ENCODE data around the gene DLGAP5. TPM values are rescaled to one million over a fixed set of nuclear protein-coding genes. Genes with fewer than 3 reads are reported as not detected.

The DLGAP5 gene
- total and polyA plus RNA-seq, 7 donors, result 0.16 to 11.0 (median 0.96) TPM; not detected in 1

GRCh38 chr14:55103005-55103640 is 88.3 kb downstream of the DLGAP5 start:
- peak overlapping the region; percentile 82 to 93 (median 90) for H3K27ac ChIP-seq
- no peaks in the 10 kb centered on the region for H3K36me3 ChIP-seq
- H3K27me3 ChIP-seq, result no peaks in the 10 kb centered on the region
- no peak overlapping the region for H3K4me3 ChIP-seq
- WGBS, 2 donors, result 3 to 28% methylated on average over 13 of the region's 13 CpGs
- H3K4me1 ChIP-seq, result peaks cover 0 to 56% (median 48%) of the 10 kb centered on the region in 4 donors
- peak in 1 of 4 donors; percentile 39 for TF ChIP-seq EP300 (IDR thresholded peaks at IDR 0.05)
- TF ChIP-seq, protein P1, sequence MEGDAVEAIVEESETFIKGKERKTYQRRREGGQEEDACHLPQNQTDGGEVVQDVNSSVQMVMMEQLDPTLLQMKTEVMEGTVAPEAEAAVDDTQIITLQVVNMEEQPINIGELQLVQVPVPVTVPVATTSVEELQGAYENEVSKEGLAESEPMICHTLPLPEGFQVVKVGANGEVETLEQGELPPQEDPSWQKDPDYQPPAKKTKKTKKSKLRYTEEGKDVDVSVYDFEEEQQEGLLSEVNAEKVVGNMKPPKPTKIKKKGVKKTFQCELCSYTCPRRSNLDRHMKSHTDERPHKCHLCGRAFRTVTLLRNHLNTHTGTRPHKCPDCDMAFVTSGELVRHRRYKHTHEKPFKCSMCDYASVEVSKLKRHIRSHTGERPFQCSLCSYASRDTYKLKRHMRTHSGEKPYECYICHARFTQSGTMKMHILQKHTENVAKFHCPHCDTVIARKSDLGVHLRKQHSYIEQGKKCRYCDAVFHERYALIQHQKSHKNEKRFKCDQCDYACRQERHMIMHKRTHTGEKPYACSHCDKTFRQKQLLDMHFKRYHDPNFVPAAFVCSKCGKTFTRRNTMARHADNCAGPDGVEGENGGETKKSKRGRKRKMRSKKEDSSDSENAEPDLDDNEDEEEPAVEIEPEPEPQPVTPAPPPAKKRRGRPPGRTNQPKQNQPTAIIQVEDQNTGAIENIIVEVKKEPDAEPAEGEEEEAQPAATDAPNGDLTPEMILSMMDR (IDR thresholded peaks at IDR 0.05), result no peak
- TF ChIP-seq POLR2AphosphoS5 (IDR thresholded peaks at IDR 0.05), result peak; percentile 67 to 86 (median 81)
- TF ChIP-seq POLR2A (IDR thresholded peaks at IDR 0.05), result peak in 1 of 2 donors; percentile 36
- DNase-seq, result peak; percentile 94
- H3K9me3 ChIP-seq, result no peaks in the 10 kb centered on the region
- intact Hi-C loops (cut with DNase I), result no loop called here

- peaks cover 0 to 46% (median 39%) of the 10 kb centered on the region in 4 donors for H3K4me1 ChIP-seq
- no peaks in the 10 kb centered on the region for H3K36me3 ChIP-seq
- H3K27ac ChIP-seq, result peak overlapping the region; percentile 82 to 93 (median 90)
- H3K27me3 ChIP-seq, result no peaks in the 10 kb centered on the region
- intact Hi-C loops (cut with DNase I), result no loop called here
- H3K9me3 ChIP-seq, result no peaks in the 10 kb centered on the region
- peak; percentile 91 for DNase-seq
- no peak overlapping the region for H3K4me3 ChIP-seq
- TF ChIP-seq POLR2AphosphoS5 (IDR thresholded peaks at IDR 0.05) (peak; percentile 68 to 89 (median 82)), POLR2A (IDR thresholded peaks at IDR 0.05) (no peak), EP300 (IDR thresholded peaks at IDR 0.05) (peak in 1 of 4 donors; percentile 4)
- TF ChIP-seq, protein P1 (IDR thresholded peaks at IDR 0.05), result no peak
- 1 to 4% methylated on average over 7 of the region's 7 CpGs for WGBS, 2 donors
Measured at GRCh38 chr14:55102141-55102621, 89.2 kb downstream of the DLGAP5 start.

- TF ChIP-seq, protein P1 (IDR thresholded peaks at IDR 0.05), result no peak
- TF ChIP-seq POLR2AphosphoS5 (IDR thresholded peaks at IDR 0.05) (no peak), EP300 (IDR thresholded peaks at IDR 0.05) (no peak), POLR2A (IDR thresholded peaks at IDR 0.05) (no peak)
- intact Hi-C loops (cut with DNase I), result no loop called here
- H3K4me3 ChIP-seq, result no peak overlapping the region
- peaks cover 0 to 42% (median 34%) of the 10 kb centered on the region in 4 donors for H3K4me1 ChIP-seq
- WGBS, 2 donors, result 94 to 95% methylated on average over 5 of the region's 5 CpGs
- H3K27ac ChIP-seq, result peak overlapping the region; percentile 82 to 93 (median 90)
- H3K27me3 ChIP-seq, result no peaks in the 10 kb centered on the region
- peak; percentile 38 for DNase-seq
- no peaks in the 10 kb centered on the region for H3K36me3 ChIP-seq
- H3K9me3 ChIP-seq, result no peaks in the 10 kb centered on the region
Measured at GRCh38 chr14:55101698-55102097, 89.7 kb downstream of the DLGAP5 start.

- WGBS, 2 donors, result 75 to 87% methylated on average over 2 of the region's 2 CpGs
- H3K4me1 ChIP-seq, result peaks cover 0 to 42% (median 32%) of the 10 kb centered on the region in 4 donors
- H3K27ac ChIP-seq, result peak overlapping the region in 3 of 4 donors; percentile 46 to 93 (median 48)
- H3K36me3 ChIP-seq, result no peaks in the 10 kb centered on the region
- H3K9me3 ChIP-seq, result no peaks in the 10 kb centered on the region
- intact Hi-C loops (cut with DNase I), result no loop called here
- TF ChIP-seq POLR2A (IDR thresholded peaks at IDR 0.05) (no peak), POLR2AphosphoS5 (IDR thresholded peaks at IDR 0.05) (peak in 2 of 4 donors; percentile 9 to 41)
- peak; percentile 53 for DNase-seq
- H3K27me3 ChIP-seq, result no peaks in the 10 kb centered on the region
- H3K4me3 ChIP-seq, result no peak overlapping the region
Measured at GRCh38 chr14:55099756-55100155, 91.6 kb downstream of the DLGAP5 start.

GRCh38 chr14:55098561-55098898 is 92.9 kb downstream of the DLGAP5 start:
- H3K4me1 ChIP-seq, result peaks cover 0 to 31% (median 21%) of the 10 kb centered on the region in 4 donors

More at GRCh38 chr14:55098561-55098898, 92.9 kb downstream of the DLGAP5 start:
- 91 to 93% methylated on average over 1 of the region's 1 CpG for WGBS, 2 donors
- TF ChIP-seq EP300 (IDR thresholded peaks at IDR 0.05) (no peak), POLR2AphosphoS5 (IDR thresholded peaks at IDR 0.05) (no peak), POLR2A (IDR thresholded peaks at IDR 0.05) (no peak)
- H3K27ac ChIP-seq, result peak overlapping the region; percentile 11 to 93 (median 48)
- no peaks in the 10 kb centered on the region for H3K9me3 ChIP-seq
- H3K36me3 ChIP-seq, result no peaks in the 10 kb centered on the region
- DNase-seq, result no peak
- no peaks in the 10 kb centered on the region for H3K27me3 ChIP-seq
- intact Hi-C loops (cut with DNase I), result no loop called here
- no peak overlapping the region for H3K4me3 ChIP-seq

Other genes starting within 250 kb of the DLGAP5 start
- 1 to 10 TPM in 2 of 4 donors, under 1 TPM in 2; 0.66 to 1.4 (median 0.96) TPM for gene WDHD1, start 164.5 kb downstream of the DLGAP5 start, total RNA-seq
- 1 to 10 TPM in 2 of 3 donors, under 1 TPM in 1; 0.60 to 4.0 (median 1.4) TPM for gene WDHD1, start 164.5 kb downstream of the DLGAP5 start, polyA plus RNA-seq
- gene SOCS4, start 164.3 kb downstream of the DLGAP5 start, total RNA-seq, result 10 to 100 TPM; 21.9 to 28.5 (median 24.9) TPM
- 1 to 10 TPM; 5.4 to 7.4 (median 6.2) TPM for gene SOCS4, start 164.3 kb downstream of the DLGAP5 start, polyA plus RNA-seq
- 10 to 100 TPM; 30.6 to 67.1 (median 46.4) TPM for gene MAPK1IP1L, start 139.9 kb downstream of the DLGAP5 start, total RNA-seq
- gene MAPK1IP1L, start 139.9 kb downstream of the DLGAP5 start, polyA plus RNA-seq, result 10 to 100 TPM; 25.2 to 40.5 (median 39.5) TPM
- 100 to 1,000 TPM; 235 to 249 (median 240) TPM for gene LGALS3, start 62.3 kb downstream of the DLGAP5 start, total RNA-seq
- 1,000 to 10,000 TPM; 1,713 to 4,129 (median 2,701) TPM for gene LGALS3, start 62.3 kb downstream of the DLGAP5 start, polyA plus RNA-seq
- 10 to 100 TPM; 15.3 to 18.6 (median 17.5) TPM for gene FBXO34, start 79.8 kb upstream of the DLGAP5 start, total RNA-seq
- gene FBXO34, start 79.8 kb upstream of the DLGAP5 start, polyA plus RNA-seq, result 10 to 100 TPM; 21.9 to 36.0 (median 35.1) TPM
- 10 to 100 TPM; 17.1 to 22.2 (median 19.1) TPM for gene ATG14, start 220.2 kb upstream of the DLGAP5 start, total RNA-seq
- 1 to 10 TPM; 3.6 to 5.3 (median 3.9) TPM for gene ATG14, start 220.2 kb upstream of the DLGAP5 start, polyA plus RNA-seq
- gene TBPL2, start 249.0 kb upstream of the DLGAP5 start, total RNA-seq, result not detected
- not detected for gene TBPL2, start 249.0 kb upstream of the DLGAP5 start, polyA plus RNA-seq